IMR-90 (cell line): ENCODE measurements around the gene BCL2.

Source experiments
- CHD1 ChIP-seq: IDR thresholded peaks from 2 replicates; pipeline ENCODE4 v1.6.1; 2012; ENCODE audit warnings: low read depth, low read length, improper control_type of control experiment
- CTCF ChIP-seq: conservative IDR thresholded peaks from 2 replicates; pipeline ENCODE4 v1.5.1; 2012; ENCODE audit warnings: mild to moderate bottlenecking, low read depth, low read length, improper control_type of control experiment
- MAZ ChIP-seq: IDR thresholded peaks from 2 replicates; pipeline ENCODE4 v1.6.1; 2012; ENCODE audit warnings: low read depth, mild to moderate bottlenecking, low read length, improper control_type of control experiment, moderate library complexity, borderline replicate concordance
- NFE2L2 ChIP-seq: fragments of 150-350 bp; IDR thresholded peaks from 2 replicates; pipeline ENCODE4 v1.6.1; 2016; ENCODE audit warnings: low read depth, mild to moderate bottlenecking, low read length
- POLR2A ChIP-seq: IDR thresholded peaks from 2 replicates; pipeline ENCODE4 v1.6.1; 2012; ENCODE audit warnings: mild to moderate bottlenecking, low read depth, low read length
- RAD21 ChIP-seq: IDR thresholded peaks from 2 replicates; pipeline ENCODE4 v1.6.1; 2012; ENCODE audit warnings: low read length, improper control_type of control experiment
- RCOR1 ChIP-seq: IDR thresholded peaks from 2 replicates; pipeline ENCODE4 v1.6.1; 2012; ENCODE audit warnings: mild to moderate bottlenecking, low read length, improper control_type of control experiment; ENCODE audit not compliant: insufficient replicate concordance
- RFX5 ChIP-seq: IDR thresholded peaks from 2 replicates; pipeline ENCODE4 v1.8.0; 2012; ENCODE audit warnings: low read depth, mild to moderate bottlenecking, low read length, moderate library complexity
- SMC3 ChIP-seq: fragments of 150-350 bp; IDR thresholded peaks from 2 replicates; pipeline ENCODE4 v1.6.1; 2016; ENCODE audit warnings: low read depth, mild to moderate bottlenecking, antibody characterized with exemption, low read length, moderate library complexity
- TF ChIP-seq, protein P1 (sequence below): fragments of 150-350 bp; IDR thresholded peaks from 2 replicates; pipeline ENCODE4 v1.6.1; 2017; ENCODE audit warnings: mild to moderate bottlenecking, antibody characterized with exemption, low read length, low read depth

- no peak for TF ChIP-seq MAZ
- TF ChIP-seq POLR2A = no peak
- TF ChIP-seq CTCF = no peak
- TF ChIP-seq RAD21 = no peak
- no peak for TF ChIP-seq CHD1
- TF ChIP-seq RFX5 = no peak
- TF ChIP-seq, protein P1, sequence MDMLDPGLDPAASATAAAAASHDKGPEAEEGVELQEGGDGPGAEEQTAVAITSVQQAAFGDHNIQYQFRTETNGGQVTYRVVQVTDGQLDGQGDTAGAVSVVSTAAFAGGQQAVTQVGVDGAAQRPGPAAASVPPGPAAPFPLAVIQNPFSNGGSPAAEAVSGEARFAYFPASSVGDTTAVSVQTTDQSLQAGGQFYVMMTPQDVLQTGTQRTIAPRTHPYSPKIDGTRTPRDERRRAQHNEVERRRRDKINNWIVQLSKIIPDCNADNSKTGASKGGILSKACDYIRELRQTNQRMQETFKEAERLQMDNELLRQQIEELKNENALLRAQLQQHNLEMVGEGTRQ = no peak
- TF ChIP-seq NFE2L2 = no peak
- TF ChIP-seq RCOR1 = no peak
- TF ChIP-seq SMC3 = no peak
Observed at GRCh38 chr18:63271148-63271547, 48.4 kb downstream of the BCL2 start.
